ENCODE data around the gene RAD51B.

RAD51B gene

DNA sequence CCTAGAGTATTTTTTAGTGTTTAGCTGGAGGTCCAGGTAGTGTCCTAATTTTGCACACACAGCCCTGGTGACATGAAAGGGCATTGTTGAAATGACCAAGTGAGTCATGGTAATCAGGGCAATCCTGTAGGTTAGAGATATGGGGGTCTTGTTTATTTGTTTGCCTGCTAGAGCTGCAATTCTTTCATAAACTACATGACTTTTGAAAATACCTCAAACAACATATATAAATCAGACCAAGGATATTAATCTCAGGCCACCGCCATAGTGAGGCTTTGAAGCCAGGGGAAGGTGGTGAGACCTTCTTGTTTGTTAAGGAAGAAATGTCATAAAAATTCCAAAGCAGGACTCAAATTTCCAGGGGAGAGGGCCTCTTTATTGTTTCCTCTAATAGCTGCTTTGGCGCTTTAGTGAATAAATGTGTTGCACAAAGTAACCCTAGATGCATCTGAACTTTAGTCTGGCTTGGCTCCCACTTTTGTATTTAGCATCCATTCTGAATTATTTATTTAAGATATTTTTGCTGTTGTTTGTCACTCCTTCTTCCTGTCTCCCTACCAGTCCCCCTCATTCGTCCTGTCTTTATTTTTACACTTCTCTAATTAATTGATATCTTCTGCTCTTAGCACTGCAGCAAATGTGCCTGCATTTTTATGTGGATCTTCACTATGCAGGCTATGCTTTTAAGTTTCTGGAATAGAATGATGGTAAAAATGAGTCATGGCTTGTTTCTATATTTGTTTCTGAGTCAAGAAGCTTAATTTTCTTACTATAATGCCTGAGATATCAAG lies 430.3 kb downstream of the RAD51B start (continued):
- TF ChIP-seq PRDM10 (tag by site-specific recombination; IDR thresholded peaks at IDR 0.05) = no peak
- TF ChIP-seq, protein P1, sequence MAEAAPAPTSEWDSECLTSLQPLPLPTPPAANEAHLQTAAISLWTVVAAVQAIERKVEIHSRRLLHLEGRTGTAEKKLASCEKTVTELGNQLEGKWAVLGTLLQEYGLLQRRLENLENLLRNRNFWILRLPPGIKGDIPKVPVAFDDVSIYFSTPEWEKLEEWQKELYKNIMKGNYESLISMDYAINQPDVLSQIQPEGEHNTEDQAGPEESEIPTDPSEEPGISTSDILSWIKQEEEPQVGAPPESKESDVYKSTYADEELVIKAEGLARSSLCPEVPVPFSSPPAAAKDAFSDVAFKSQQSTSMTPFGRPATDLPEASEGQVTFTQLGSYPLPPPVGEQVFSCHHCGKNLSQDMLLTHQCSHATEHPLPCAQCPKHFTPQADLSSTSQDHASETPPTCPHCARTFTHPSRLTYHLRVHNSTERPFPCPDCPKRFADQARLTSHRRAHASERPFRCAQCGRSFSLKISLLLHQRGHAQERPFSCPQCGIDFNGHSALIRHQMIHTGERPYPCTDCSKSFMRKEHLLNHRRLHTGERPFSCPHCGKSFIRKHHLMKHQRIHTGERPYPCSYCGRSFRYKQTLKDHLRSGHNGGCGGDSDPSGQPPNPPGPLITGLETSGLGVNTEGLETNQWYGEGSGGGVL (tag by site-specific recombination; IDR thresholded peaks at IDR 0.05) = no peak
- no peak for TF ChIP-seq ZNF112 (tag by site-specific recombination; IDR thresholded peaks at IDR 0.05)
- no peak for TF ChIP-seq ZNF658 (tag by site-specific recombination; IDR thresholded peaks at IDR 0.05)
- TF ChIP-seq ZSCAN23 (tag by site-specific recombination; IDR thresholded peaks at IDR 0.05) = 0 out of 2 replicates have a peak, but pooled peaks have one; percentile 54
- no peak for TF ChIP-seq KLF8 (tag by site-specific recombination; IDR thresholded peaks at IDR 0.05)
- peak; percentile 53; the same call in 1 of the 2 replicates for TF ChIP-seq TCF7L2 (IDR thresholded peaks at IDR 0.05; ENCODE audit: borderline replicate concordance, low read depth, low read length)
- TF ChIP-seq, protein P2, sequence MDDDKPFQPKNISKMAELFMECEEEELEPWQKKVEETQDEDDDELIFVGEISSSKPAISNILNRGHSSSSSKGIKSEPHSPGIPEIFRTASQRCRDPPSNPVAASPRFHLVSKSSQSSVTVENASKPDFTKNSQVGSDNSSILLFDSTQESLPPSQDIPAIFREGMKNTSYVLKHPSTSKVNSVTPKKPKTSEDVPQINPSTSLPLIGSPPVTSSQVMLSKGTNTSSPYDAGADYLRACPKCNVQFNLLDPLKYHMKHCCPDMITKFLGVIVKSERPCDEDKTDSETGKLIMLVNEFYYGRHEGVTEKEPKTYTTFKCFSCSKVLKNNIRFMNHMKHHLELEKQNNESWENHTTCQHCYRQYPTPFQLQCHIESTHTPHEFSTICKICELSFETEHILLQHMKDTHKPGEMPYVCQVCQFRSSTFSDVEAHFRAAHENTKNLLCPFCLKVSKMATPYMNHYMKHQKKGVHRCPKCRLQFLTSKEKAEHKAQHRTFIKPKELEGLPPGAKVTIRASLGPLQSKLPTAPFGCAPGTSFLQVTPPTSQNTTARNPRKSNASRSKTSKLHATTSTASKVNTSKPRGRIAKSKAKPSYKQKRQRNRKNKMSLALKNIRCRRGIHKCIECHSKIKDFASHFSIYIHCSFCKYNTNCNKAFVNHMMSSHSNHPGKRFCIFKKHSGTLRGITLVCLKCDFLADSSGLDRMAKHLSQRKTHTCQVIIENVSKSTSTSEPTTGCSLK (tag by site-specific recombination; IDR thresholded peaks at IDR 0.05) = no peak

DNA sequence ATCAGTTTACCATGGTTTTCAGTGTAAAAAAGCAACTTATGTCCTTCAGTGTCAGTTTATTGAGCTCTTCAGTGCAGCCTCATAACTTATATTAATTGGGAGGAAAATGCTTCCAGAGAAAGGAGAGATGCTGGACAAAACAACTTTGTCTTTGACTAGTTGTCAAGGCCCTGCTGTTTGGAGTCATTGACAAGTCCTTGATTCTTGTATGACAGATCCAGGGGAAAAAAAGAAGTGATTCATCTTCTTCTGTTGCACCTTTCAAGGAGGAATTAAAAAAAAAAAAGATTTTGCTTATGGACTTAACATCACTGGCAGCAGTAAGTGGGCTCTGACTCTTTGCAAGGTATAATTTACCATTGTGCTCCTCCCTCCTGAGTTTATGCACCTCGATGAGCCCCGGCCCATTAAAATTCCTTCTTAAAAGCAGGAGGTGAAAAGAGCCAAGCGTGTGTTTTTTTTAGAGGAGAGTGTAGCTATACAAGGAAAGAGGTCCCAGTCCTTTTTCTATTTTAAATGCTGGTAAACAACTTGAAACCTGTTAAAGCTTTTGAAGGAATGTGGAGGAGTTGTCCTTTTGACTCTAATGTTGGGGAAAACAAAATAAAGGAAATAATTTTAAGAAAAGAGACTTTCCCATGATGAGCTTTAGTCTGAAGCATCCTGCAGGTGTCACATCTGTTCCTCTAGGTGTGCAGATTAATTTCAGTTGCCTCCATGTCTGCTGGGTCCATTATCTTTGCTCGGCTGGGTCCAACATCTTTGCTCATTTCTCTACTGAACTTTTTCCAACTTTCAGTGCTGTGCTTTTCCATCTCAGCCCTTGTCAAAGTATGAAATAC lies 431.6 kb downstream of the RAD51B start:
- peak overlapping the region; percentile 33; the same call in 1 of the 2 replicates for H3K27ac ChIP-seq (ENCODE audit: extremely low read depth, low read depth, low read length)
- peak; percentile 62 for TF ChIP-seq SP7 (tag by site-specific recombination; IDR thresholded peaks at IDR 0.05)
- no peak for TF ChIP-seq ZFP37 (tag by site-specific recombination; IDR thresholded peaks at IDR 0.05)
- TF ChIP-seq ZFP3 (tag by site-specific recombination; IDR thresholded peaks at IDR 0.05; ENCODE audit: low read depth) = no peak
- no peak for TF ChIP-seq ZNF768 (tag by site-specific recombination; IDR thresholded peaks at IDR 0.05)
- TF ChIP-seq ZBTB20 (tag by site-specific recombination; IDR thresholded peaks at IDR 0.05) = no peak
- no peaks in the 10 kb centered on the region for H3K36me3 ChIP-seq (ENCODE audit: control insufficient read depth in 2 of 2, insufficient read depth in 1 of 2, low read length in 2 of 2)
- H3K4me1 ChIP-seq (ENCODE audit: control insufficient read depth, insufficient read depth, low read length) = peaks cover 39% of the 10 kb centered on the region
- no peak overlapping the region for H3K4me3 ChIP-seq (ENCODE audit: low read depth, low read length)
- H3K9me3 ChIP-seq (ENCODE audit: control insufficient read depth, insufficient read depth, low read depth, low read length) = no peaks in the 10 kb centered on the region
- ChIA-PET CTCF (interaction anchor here (0.6 to 7.1 kb wide), 8 partner anchors 26 to 566 kb away, joined by 3 to 57 read pairs (median 3); no protein-coding TSS in a partner anchor), POLR2A (interaction anchor here (0.6 kb wide), 1 partner anchor 542 kb away, joined by 5 read pairs; the partner anchor contains the start of gene ZFP36L1)

Measured in HEK293 (cell line).